DOHH2 (cell line): Measurements from ENCODE around the gene DDX3Y.

ENCODE experiments used
- CTCF ChIP-seq: fragments of 200-600 bp; sonication (generic); IDR thresholded peaks from one replicate; pipeline ENCODE4 v1.5.1; 2014; ENCODE audit warnings: antibody characterized with exemption, mild to moderate bottlenecking, low read depth, low read length; ENCODE audit not compliant: poor library complexity, severe bottlenecking
- EZH2phosphoT487 ChIP-seq: fragments of 200-600 bp; sonication (generic); IDR thresholded peaks from 2 replicates; pipeline ENCODE4 v1.6.1; 2017; ENCODE audit warnings: borderline replicate concordance, mild to moderate bottlenecking, antibody characterized with exemption, low read length, moderate library complexity, mixed read lengths

GRCh38 chrY:12928043-12928442 lies 23.4 kb downstream of the DDX3Y start:
- TF ChIP-seq CTCF (no peak), EZH2phosphoT487 (no peak)
